ELR (cell line): Measurements from ENCODE around the gene UBE2V1.

Source experiments
- DNase-seq: peaks from one replicate; pipeline ENCODE4 v3.0.0-alpha.2; 2015; ENCODE audit warnings: low read depth

UBE2V1 gene

GRCh38 chr20:50062006-50062838 lies 50.7 kb downstream of the UBE2V1 start:
- DNase-seq: no peak

GRCh38 chr20:50061151-50062005 lies 51.6 kb downstream of the UBE2V1 start:
- DNase-seq: no peak

- no peak for DNase-seq
These were observed 54.1 kb downstream of the UBE2V1 start for GRCh38 chr20:50058662-50059402.

- no peak for DNase-seq
These were observed 55.3 kb downstream of the UBE2V1 start for GRCh38 chr20:50057714-50058053.

GRCh38 chr20:50056951-50057713 lies 55.8 kb downstream of the UBE2V1 start:
- no peak for DNase-seq

GRCh38 chr20:50056408-50056926 lies 56.5 kb downstream of the UBE2V1 start:
- DNase-seq: no peak

GRCh38 chr20:50055524-50056083 lies 57.3 kb downstream of the UBE2V1 start:
- DNase-seq: no peak

- DNase-seq: no peak
These were observed 58.1 kb downstream of the UBE2V1 start for GRCh38 chr20:50054626-50055511.

GRCh38 chr20:50054231-50054547 lies 58.8 kb downstream of the UBE2V1 start:
- DNase-seq: no peak

GRCh38 chr20:50053362-50054230 lies 59.4 kb downstream of the UBE2V1 start:
- DNase-seq: no peak

- DNase-seq: no peak
These were observed 60.2 kb downstream of the UBE2V1 start for GRCh38 chr20:50052550-50053361.

GRCh38 chr20:50050660-50051308 lies 62.2 kb downstream of the UBE2V1 start:
- no peak for DNase-seq

GRCh38 chr20:50050214-50050613 lies 62.7 kb downstream of the UBE2V1 start:
- DNase-seq: no peak

GRCh38 chr20:50049442-50050026 lies 63.4 kb downstream of the UBE2V1 start:
- DNase-seq: no peak

GRCh38 chr20:50048420-50049166 lies 64.4 kb downstream of the UBE2V1 start:
- no peak for DNase-seq

- no peak for DNase-seq
These were observed 68.5 kb downstream of the UBE2V1 start for GRCh38 chr20:50044353-50044960.
